ENCODE data around the gene EML6. TPM values are rescaled to one million over a fixed set of nuclear protein-coding genes. Genes with fewer than 3 reads are reported as not detected.
A peak's percentile ranks its signal among the peaks of the same experiment; 100 is the strongest.

The EML6 gene
- total RNA-seq, 1 donor from 2014 or later, result 8.1 TPM

- DNase-seq (ENCODE audit: extremely low spot score, unreplicated experiment), result no peak
- Mint-ChIP-seq H3K9me3 (peaks cover 7% of the 10 kb centered on the region), H3K27ac (peak overlapping the region; percentile 29)
Observed at GRCh38 chr2:54809819-54810218, 86.4 kb downstream of the EML6 start.

GRCh38 chr2:54810246-54810645, 86.8 kb downstream of the EML6 start:
- H3K4me1 Mint-ChIP-seq (ENCODE audit: unreplicated experiment), result peaks cover 8% of the 10 kb centered on the region
- H3K9me3 Mint-ChIP-seq, result peaks cover 3% of the 10 kb centered on the region
- no peak for DNase-seq (ENCODE audit: extremely low spot score, unreplicated experiment)
- peaks cover 18% of the 10 kb centered on the region for H3K27me3 Mint-ChIP-seq
- no peak overlapping the region for H3K4me3 Mint-ChIP-seq
- TF ChIP-seq CTCF (conservative IDR thresholded peaks at IDR 0.05), result no peak
- peak overlapping the region; percentile 29 for H3K27ac Mint-ChIP-seq
- H3K36me3 Mint-ChIP-seq, result no peaks in the 10 kb centered on the region

More at GRCh38 chr2:54809819-54810218, 86.4 kb downstream of the EML6 start:
- peaks cover 6% of the 10 kb centered on the region for H3K4me1 Mint-ChIP-seq (ENCODE audit: unreplicated experiment)
- no peak overlapping the region for H3K4me3 Mint-ChIP-seq
- H3K27me3 Mint-ChIP-seq, result peaks cover 20% of the 10 kb centered on the region
- TF ChIP-seq CTCF (conservative IDR thresholded peaks at IDR 0.05), result no peak
- H3K36me3 Mint-ChIP-seq, result no peaks in the 10 kb centered on the region

- Mint-ChIP-seq H3K36me3 (no peaks in the 10 kb centered on the region), H3K27me3 (peaks cover 17% of the 10 kb centered on the region), H3K9me3 (peaks cover 3% of the 10 kb centered on the region), H3K4me1 (ENCODE audit: unreplicated experiment) (peaks cover 8% of the 10 kb centered on the region), H3K4me3 (no peak overlapping the region), H3K27ac (no peak overlapping the region)
- TF ChIP-seq CTCF (conservative IDR thresholded peaks at IDR 0.05), result no peak
- no peak for DNase-seq (ENCODE audit: extremely low spot score, unreplicated experiment)
Observed at GRCh38 chr2:54813584-54813983, 90.1 kb downstream of the EML6 start.

GRCh38 chr2:54814389-54815147, 91.1 kb downstream of the EML6 start:
- Mint-ChIP-seq H3K36me3 (no peaks in the 10 kb centered on the region), H3K4me1 (ENCODE audit: unreplicated experiment) (peaks cover 8% of the 10 kb centered on the region), H3K9me3 (peaks cover 3% of the 10 kb centered on the region), H3K27ac (no peak overlapping the region), H3K27me3 (peaks cover 15% of the 10 kb centered on the region), H3K4me3 (no peak overlapping the region)
- no peak for DNase-seq (ENCODE audit: extremely low spot score, unreplicated experiment)
- no peak for TF ChIP-seq CTCF (conservative IDR thresholded peaks at IDR 0.05)

- peaks cover 10% of the 10 kb centered on the region for H3K27me3 Mint-ChIP-seq
- H3K9me3 Mint-ChIP-seq, result no peaks in the 10 kb centered on the region
- no peak for TF ChIP-seq CTCF (conservative IDR thresholded peaks at IDR 0.05)
- no peaks in the 10 kb centered on the region for H3K36me3 Mint-ChIP-seq
- H3K27ac Mint-ChIP-seq, result no peak overlapping the region
- no peak for DNase-seq (ENCODE audit: extremely low spot score, unreplicated experiment)
- H3K4me3 Mint-ChIP-seq, result no peak overlapping the region
- peaks cover 8% of the 10 kb centered on the region for H3K4me1 Mint-ChIP-seq (ENCODE audit: unreplicated experiment)
Observed at GRCh38 chr2:54815148-54815539, 91.7 kb downstream of the EML6 start.
